PFSK-1 (cell line): Measurements from ENCODE around the gene SORCS1.

Source experiments
- FOXP2 ChIP-seq: optimal IDR thresholded peaks from 2 replicates; pipeline ENCODE3; 2011; ENCODE audit warnings: borderline replicate concordance, control low read depth, inconsistent platforms; ENCODE audit not compliant: insufficient read depth; ENCODE audit errors: extremely low read length, extremely low read depth
- POLR2AphosphoS5 ChIP-seq: IDR thresholded peaks from 2 replicates; pipeline ENCODE4 v1.6.1; 2012; ENCODE audit warnings: low read depth, mild to moderate bottlenecking, control low read depth, low read length, moderate library complexity
- SIN3A ChIP-seq: IDR thresholded peaks from 2 replicates; pipeline ENCODE4 v1.6.1; 2012; ENCODE audit warnings: mild to moderate bottlenecking, low read length, moderate library complexity, borderline replicate concordance; ENCODE audit not compliant: insufficient read depth
- TAF1 ChIP-seq: IDR thresholded peaks from 2 replicates; pipeline ENCODE4 v1.6.1; 2012; ENCODE audit warnings: low read length, control low read depth, borderline replicate concordance; ENCODE audit not compliant: insufficient read depth
- TF ChIP-seq, protein P1 (sequence below), 2 experiments: IDR thresholded peaks; 2 replicates each; pipeline versions ENCODE4 v1.6.1 to v1.8.0; 2011 to 2012; ENCODE audit warnings: low read depth in 2 of 2, low read length in 2 of 2, control low read depth in 1 of 2, inconsistent platforms in 1 of 2, mild to moderate bottlenecking in 1 of 2, moderate library complexity in 1 of 2; ENCODE audit not compliant: insufficient read depth in 1 of 2

GRCh38 chr10:106911096-106911495, 253.4 kb downstream of the SORCS1 start:
- TF ChIP-seq TAF1 (no peak), SIN3A (no peak), FOXP2 (no peak), POLR2AphosphoS5 (no peak)
- TF ChIP-seq, protein P1, sequence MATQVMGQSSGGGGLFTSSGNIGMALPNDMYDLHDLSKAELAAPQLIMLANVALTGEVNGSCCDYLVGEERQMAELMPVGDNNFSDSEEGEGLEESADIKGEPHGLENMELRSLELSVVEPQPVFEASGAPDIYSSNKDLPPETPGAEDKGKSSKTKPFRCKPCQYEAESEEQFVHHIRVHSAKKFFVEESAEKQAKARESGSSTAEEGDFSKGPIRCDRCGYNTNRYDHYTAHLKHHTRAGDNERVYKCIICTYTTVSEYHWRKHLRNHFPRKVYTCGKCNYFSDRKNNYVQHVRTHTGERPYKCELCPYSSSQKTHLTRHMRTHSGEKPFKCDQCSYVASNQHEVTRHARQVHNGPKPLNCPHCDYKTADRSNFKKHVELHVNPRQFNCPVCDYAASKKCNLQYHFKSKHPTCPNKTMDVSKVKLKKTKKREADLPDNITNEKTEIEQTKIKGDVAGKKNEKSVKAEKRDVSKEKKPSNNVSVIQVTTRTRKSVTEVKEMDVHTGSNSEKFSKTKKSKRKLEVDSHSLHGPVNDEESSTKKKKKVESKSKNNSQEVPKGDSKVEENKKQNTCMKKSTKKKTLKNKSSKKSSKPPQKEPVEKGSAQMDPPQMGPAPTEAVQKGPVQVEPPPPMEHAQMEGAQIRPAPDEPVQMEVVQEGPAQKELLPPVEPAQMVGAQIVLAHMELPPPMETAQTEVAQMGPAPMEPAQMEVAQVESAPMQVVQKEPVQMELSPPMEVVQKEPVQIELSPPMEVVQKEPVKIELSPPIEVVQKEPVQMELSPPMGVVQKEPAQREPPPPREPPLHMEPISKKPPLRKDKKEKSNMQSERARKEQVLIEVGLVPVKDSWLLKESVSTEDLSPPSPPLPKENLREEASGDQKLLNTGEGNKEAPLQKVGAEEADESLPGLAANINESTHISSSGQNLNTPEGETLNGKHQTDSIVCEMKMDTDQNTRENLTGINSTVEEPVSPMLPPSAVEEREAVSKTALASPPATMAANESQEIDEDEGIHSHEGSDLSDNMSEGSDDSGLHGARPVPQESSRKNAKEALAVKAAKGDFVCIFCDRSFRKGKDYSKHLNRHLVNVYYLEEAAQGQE (IDR thresholded peaks at IDR 0.05; ENCODE audit: insufficient read depth in 1 of 2, low read depth in 2 of 2, low read length in 2 of 2): no peak
